B cell (primary cell): ENCODE data around the gene LXN. TPM values are rescaled to one million over a fixed set of nuclear protein-coding genes. Genes with fewer than 3 reads are reported as not detected.

ENCODE experiments used
- ATAC-seq: fragments of 200-7000 bp; cut with Tn5 transposase; one replicate; pipeline ENCODE4 v1.10.0; 2021; ENCODE audit warnings: low read depth, mild to moderate bottlenecking, moderate number of reproducible peaks, moderate library complexity
- CTCF ChIA-PET: fragments of 350-600 bp; sonication (Branson Sonifier 250); formaldehyde crosslinking; loops from one replicate; lab custom pipeline; 2021; ENCODE audit warnings: antibody characterized with exemption, inconsistent platforms; lab: Charles Lee
- POLR2A ChIA-PET: fragments of 350-600 bp; sonication (Branson Sonifier 250); formaldehyde crosslinking; loops from one replicate; lab custom pipeline; 2021; ENCODE audit warnings: antibody characterized with exemption; lab: Charles Lee
- DNase-seq: peaks from one replicate; pipeline ENCODE4 v3.0.0; 2013
- H2AFZ ChIP-seq: 2 replicates; pipeline ENCODE4 v1.6.1; 2012; ENCODE audit warnings: mild to moderate bottlenecking, low read depth, low read length; ENCODE audit not compliant: insufficient read depth, poor library complexity, severe bottlenecking
- H3K27ac ChIP-seq, 2 donors: 1 replicate in 1 of 2; 2 replicates in 1 of 2; pipeline ENCODE4 v1.5.1; 2012 to 2013; ENCODE audit warnings: low read length in 2 of 2, mild to moderate bottlenecking in 2 of 2, moderate library complexity in 1 of 2
- H3K27me3 ChIP-seq, 4 experiments: fragments of 200-600 bp in 1 of 4; sonication (generic) in 1 of 4; replicated peaks in 1 of 4; 1 replicate in 2 of 4; 2 replicates in 2 of 4; pipeline versions ENCODE4 v1.6.1 to v1.7.0; 2013 to 2016; ENCODE audit warnings: low read length in 3 of 4, mild to moderate bottlenecking in 2 of 4, mixed read lengths in 1 of 4, moderate library complexity in 1 of 4; ENCODE audit not compliant: insufficient read depth in 4 of 4, control insufficient read depth in 3 of 4; ENCODE audit errors: control extremely low read depth in 1 of 4
- H3K36me3 ChIP-seq, 2 experiments: replicated peaks in 1 of 2; 1 replicate in 1 of 2; 2 replicates in 1 of 2; pipeline versions ENCODE4 v1.6.1 to v1.7.1; 2013; ENCODE audit warnings: low read length in 1 of 2; ENCODE audit not compliant: insufficient read depth in 2 of 2, control insufficient read depth in 1 of 2; ENCODE audit errors: control extremely low read depth in 1 of 2, extremely low read depth in 1 of 2
- H3K4me1 ChIP-seq, 2 donors: fragments of 200-600 bp in 1 of 2; sonication (generic) in 1 of 2; 1 replicate in 1 of 2; 2 replicates in 1 of 2; pipeline versions ENCODE4 v1.5.1 to v1.6.1; 2013 to 2017; ENCODE audit warnings: low read length in 2 of 2; ENCODE audit not compliant: control insufficient read depth in 2 of 2, insufficient read depth in 2 of 2
- H3K4me2 ChIP-seq: replicated peaks from 2 replicates; pipeline ENCODE3; 2012; ENCODE audit warnings: mild to moderate bottlenecking, low read depth, low read length; ENCODE audit not compliant: poor library complexity, severe bottlenecking
- H3K4me3 ChIP-seq, 5 experiments: fragments of 200-600 bp in 1 of 5; sonication (generic) in 1 of 5; 1 replicate in 3 of 5; 2 replicates in 2 of 5; pipeline versions ENCODE4 v1.5.1 to v1.7.0; 2011 to 2016; ENCODE audit warnings: low read length in 4 of 5, mild to moderate bottlenecking in 4 of 5, low read depth in 2 of 5, control low read depth in 1 of 5, moderate library complexity in 1 of 5; ENCODE audit not compliant: insufficient read depth in 1 of 5; ENCODE audit errors: control extremely low read depth in 1 of 5, extremely low read depth in 1 of 5
- H3K79me2 ChIP-seq: fragments of 200-600 bp; sonication (generic); one replicate; pipeline ENCODE4 v1.6.0; 2016; ENCODE audit warnings: low read length; ENCODE audit not compliant: control insufficient read depth, insufficient read depth
- H3K9ac ChIP-seq: fragments of 200-600 bp; sonication (generic); 2 replicates; pipeline ENCODE4 v1.6.1; 2017; ENCODE audit warnings: mild to moderate bottlenecking, low read length, moderate library complexity
- H3K9me3 ChIP-seq, 3 donors: one replicate each; pipeline versions ENCODE4 v1.6.1 to v1.7.1; 2013; ENCODE audit warnings: low read length in 2 of 3; ENCODE audit not compliant: control insufficient read depth in 2 of 3, insufficient read depth in 1 of 3; ENCODE audit errors: control extremely low read depth in 1 of 3
- H4K20me1 ChIP-seq: 2 replicates; pipeline ENCODE4 v1.6.0; 2012; ENCODE audit warnings: mild to moderate bottlenecking, low read length; ENCODE audit not compliant: insufficient read depth, control insufficient read depth, poor library complexity, severe bottlenecking
- H3K27ac Mint-ChIP-seq: one replicate; pipeline ENCODE4 v1.8.0; 2021; ENCODE audit warnings: mixed read lengths
- H3K27me3 Mint-ChIP-seq: one replicate; pipeline ENCODE4 v1.8.0; 2021; ENCODE audit warnings: mixed read lengths
- H3K4me1 Mint-ChIP-seq: one replicate; pipeline ENCODE4 v1.8.0; 2021; ENCODE audit warnings: mixed read lengths
- H3K4me3 Mint-ChIP-seq: one replicate; pipeline ENCODE4 v1.8.0; 2021; ENCODE audit warnings: mixed read lengths
- H3K9me3 Mint-ChIP-seq: one replicate; pipeline ENCODE4 v1.8.0; 2022; ENCODE audit warnings: mixed read lengths; ENCODE audit not compliant: insufficient read depth
- EZH2 ChIP-seq: IDR thresholded peaks from 2 replicates; pipeline ENCODE4 v1.6.1; 2012; ENCODE audit warnings: borderline replicate concordance, low read depth, mild to moderate bottlenecking, moderate library complexity, low read length; ENCODE audit not compliant: insufficient read depth, poor library complexity, severe bottlenecking
- WGBS: methylation state at CpG from one replicate; pipeline ENCODE4 v1.1.5; 2013; ENCODE audit warnings: missing lambda C conversion rate; ENCODE audit not compliant: insufficient coverage; 5-methylcytosine and 5-hydroxymethylcytosine counted together
- intact Hi-C: fragments of 100-400 bp; cut with micrococcal nuclease; formaldehyde crosslinking; loops from one replicate; pipeline ENCODE4 v1.10.0; 2022
- polyA plus RNA-seq: library from polyadenylated mRNA; depleted of rRNA; stranded (reverse); fragments of >200 nt; gene quantifications from 2 replicates; pipeline ENCODE4 v1.2.3, GENCODE V29; 2012
- total RNA-seq, 2 donors: library from RNA; stranded (reverse); fragments of 120-200 nt in 1 of 2; gene quantifications; 1 replicate in 1 of 2; 2 replicates in 1 of 2; pipeline versions ENCODE4 v1.2.3 to v1.2.4, GENCODE V29; 2013 to 2022
- TF ChIP-seq, protein P1 (sequence below): fragments of 200-600 bp; IDR thresholded peaks from one replicate; pipeline ENCODE4 v1.8.0; 2022; ENCODE audit warnings: antibody characterized with exemption, mild to moderate bottlenecking

Gene LXN
- total and polyA plus RNA-seq, 2 donors (not counting 1 experiment from before 2014, with no cell fraction given) = 3.2 to 5.1 TPM

- no peaks in the 10 kb centered on the region for H4K20me1 ChIP-seq
- ChIA-PET CTCF (no interaction called here), POLR2A (no interaction called here)
- Mint-ChIP-seq H3K27me3 (peaks cover 36% of the 10 kb centered on the region), H3K4me3 (no peak overlapping the region), H3K27ac (no peak overlapping the region), H3K9me3 (no peaks in the 10 kb centered on the region), H3K4me1 (no peaks in the 10 kb centered on the region)
- H3K4me3 ChIP-seq = no peak overlapping the region
- H3K27ac ChIP-seq = no peak overlapping the region
- peaks cover 0 to 8% (median 6%) of the 10 kb centered on the region in 3 donors for H3K9me3 ChIP-seq
- no peak overlapping the region for H2AFZ ChIP-seq
- WGBS = no CpG with 5 or more reads among the region's 1 CpG
- H3K4me2 ChIP-seq = no peak overlapping the region
- no peak overlapping the region for H3K9ac ChIP-seq
- no peak for TF ChIP-seq EZH2
- TF ChIP-seq, protein P1, sequence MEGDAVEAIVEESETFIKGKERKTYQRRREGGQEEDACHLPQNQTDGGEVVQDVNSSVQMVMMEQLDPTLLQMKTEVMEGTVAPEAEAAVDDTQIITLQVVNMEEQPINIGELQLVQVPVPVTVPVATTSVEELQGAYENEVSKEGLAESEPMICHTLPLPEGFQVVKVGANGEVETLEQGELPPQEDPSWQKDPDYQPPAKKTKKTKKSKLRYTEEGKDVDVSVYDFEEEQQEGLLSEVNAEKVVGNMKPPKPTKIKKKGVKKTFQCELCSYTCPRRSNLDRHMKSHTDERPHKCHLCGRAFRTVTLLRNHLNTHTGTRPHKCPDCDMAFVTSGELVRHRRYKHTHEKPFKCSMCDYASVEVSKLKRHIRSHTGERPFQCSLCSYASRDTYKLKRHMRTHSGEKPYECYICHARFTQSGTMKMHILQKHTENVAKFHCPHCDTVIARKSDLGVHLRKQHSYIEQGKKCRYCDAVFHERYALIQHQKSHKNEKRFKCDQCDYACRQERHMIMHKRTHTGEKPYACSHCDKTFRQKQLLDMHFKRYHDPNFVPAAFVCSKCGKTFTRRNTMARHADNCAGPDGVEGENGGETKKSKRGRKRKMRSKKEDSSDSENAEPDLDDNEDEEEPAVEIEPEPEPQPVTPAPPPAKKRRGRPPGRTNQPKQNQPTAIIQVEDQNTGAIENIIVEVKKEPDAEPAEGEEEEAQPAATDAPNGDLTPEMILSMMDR = no peak
- DNase-seq = no peak
- intact Hi-C loops = no loop called here
- H3K4me1 ChIP-seq = no peaks in the 10 kb centered on the region
- no peak for ATAC-seq
- H3K36me3 ChIP-seq = no peaks in the 10 kb centered on the region
- no peaks in the 10 kb centered on the region for H3K79me2 ChIP-seq
- peaks cover 0 to 11% (median under 1%) of the 10 kb centered on the region in 4 experiments for H3K27me3 ChIP-seq
Measured at GRCh38 chr3:158625881-158626280, 46.6 kb downstream of the LXN start.

DNA sequence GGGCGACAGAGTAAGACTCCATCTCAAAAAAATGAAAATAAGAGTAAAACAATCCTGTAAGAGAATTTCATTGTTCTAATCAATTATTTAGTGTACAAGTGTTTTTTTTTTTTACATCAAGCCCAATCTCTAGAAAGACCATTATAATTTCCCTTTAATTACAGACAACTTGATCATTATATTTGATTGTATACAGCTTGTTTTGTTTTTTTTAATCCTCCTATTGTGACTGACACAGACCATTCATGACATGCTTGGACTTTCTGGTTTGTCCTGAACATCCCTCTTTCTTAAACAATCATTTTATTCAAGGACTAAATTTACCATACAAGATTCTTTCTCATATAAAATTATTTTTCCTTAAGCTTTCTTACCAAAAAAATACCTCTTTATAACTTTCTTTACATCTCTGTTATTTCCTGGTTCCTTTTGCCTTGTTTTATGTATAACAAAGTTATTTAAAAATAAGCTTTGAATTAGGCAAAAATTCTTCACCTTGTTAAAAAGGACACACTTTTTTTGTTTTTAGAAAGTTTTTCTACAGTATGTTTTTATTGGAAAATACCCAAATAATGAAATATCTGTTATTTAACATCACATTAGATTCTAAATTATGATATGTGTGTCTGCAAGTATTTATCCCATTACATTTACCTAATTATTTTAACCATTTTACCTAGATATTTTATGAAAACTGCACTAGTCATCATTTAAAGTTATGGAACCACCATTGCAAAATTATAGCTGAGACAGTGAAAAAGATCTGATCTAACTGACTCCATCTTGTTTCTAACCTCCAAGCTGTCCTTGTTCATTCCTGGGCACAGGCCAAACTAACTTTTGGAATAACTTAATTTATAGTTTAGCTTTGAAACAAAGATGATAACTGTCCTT is 54.2 kb downstream of the LXN start:
- ATAC-seq (no peak), DNase-seq (no peak)
- H3K27me3 Mint-ChIP-seq = peaks cover 11% of the 10 kb centered on the region
- no peaks in the 10 kb centered on the region for H3K9me3 Mint-ChIP-seq
- H3K27me3 ChIP-seq = no peaks in the 10 kb centered on the region
- no peak overlapping the region for H2AFZ ChIP-seq
- H3K4me2 ChIP-seq = no peak overlapping the region
- H3K4me3 Mint-ChIP-seq = no peak overlapping the region
- POLR2A ChIA-PET = no interaction called here
- peaks cover 2 to 23% (median 6%) of the 10 kb centered on the region in 3 donors for H3K9me3 ChIP-seq
- H3K79me2 ChIP-seq = no peaks in the 10 kb centered on the region
- H3K4me3 ChIP-seq = no peak overlapping the region
- no peak overlapping the region for H3K9ac ChIP-seq
- TF ChIP-seq EZH2 = no peak
- TF ChIP-seq, protein P1 = no peak
- no peaks in the 10 kb centered on the region for H3K4me1 ChIP-seq
- H3K4me1 Mint-ChIP-seq = no peaks in the 10 kb centered on the region
- CTCF ChIA-PET = no interaction called here
- intact Hi-C loops = no loop called here
- H3K36me3 ChIP-seq = no peaks in the 10 kb centered on the region
- H3K27ac Mint-ChIP-seq = no peak overlapping the region
- H3K27ac ChIP-seq = no peak overlapping the region
- WGBS = no CpG with 5 or more reads among the region's 1 CpG
- no peaks in the 10 kb centered on the region for H4K20me1 ChIP-seq
